K562 (cell line): ENCODE measurements around the gene DGKB. TPM values are rescaled to one million over a fixed set of nuclear protein-coding genes. Genes with fewer than 3 reads are reported as not detected.

Experiments
- CBFA2T3 ChIP-seq: fragments of 450-650 bp; IDR thresholded peaks from 2 replicates; pipeline ENCODE4 v1.6.1; 2017
- ILK ChIP-seq: fragments of 450-650 bp; IDR thresholded peaks from 2 replicates; pipeline ENCODE4 v1.6.1; 2016; ENCODE audit warnings: missing genetic modification characterization, low read depth, mild to moderate bottlenecking, missing compliant biosample characterization, moderate library complexity, borderline replicate concordance
- SLC30A9 ChIP-seq: fragments of 250-450 bp; sonication (Bioruptor Pico); IDR thresholded peaks from 2 replicates; pipeline ENCODE4 v1.8.0; 2022; ENCODE audit warnings: mild to moderate bottlenecking, moderate library complexity
- SRSF7 ChIP-seq: fragments of 200-400 bp; formaldehyde crosslinking; optimal IDR thresholded peaks from 2 replicates; pipeline ENCODE3; 2017; ENCODE audit warnings: mild to moderate bottlenecking, low read depth, low read length
- TAF9B ChIP-seq: fragments of 450-650 bp; IDR thresholded peaks from 2 replicates; pipeline ENCODE4 v1.6.1; 2018; ENCODE audit warnings: mild to moderate bottlenecking; ENCODE audit not compliant: partially characterized antibody
- TFAP4 ChIP-seq: sonication (generic); formaldehyde crosslinking; IDR thresholded peaks from 2 replicates; pipeline ENCODE4 v1.8.0; 2022; ENCODE audit warnings: missing genetic modification reagents, mild to moderate bottlenecking, moderate library complexity, borderline replicate concordance
- polyA plus RNA-seq, 8 experiments: library from polyadenylated mRNA; depleted of rRNA in 4 of 8; stranded (reverse) in 5 of 8; unstranded in 3 of 8; fragments of >200 nt; fragmentation: Nextera tagmentation in 2 of 8; fragmentation: Illumina TruSeq in 1 of 8; extraction: Ambion mirVana in 2 of 8; extraction: Trizol in 1 of 8; gene quantifications; 2 replicates each; pipeline versions ENCODE4 v1.2.1 to v1.2.3, GENCODE V29; 2011 to 2014; ENCODE audit warnings: inconsistent platforms in 1 of 8, missing spikeins in 1 of 8
- total RNA-seq, 7 experiments: library from RNA; depleted of rRNA in 6 of 7; stranded (reverse); fragments of >200 nt in 6 of 7; fragmentation: Illumina TruSeq in 2 of 7; extraction: Trizol in 2 of 7; gene quantifications; 2 replicates each; pipeline versions ENCODE4 v1.2.1 to v1.2.3, GENCODE V29; 2011 to 2021; ENCODE audit warnings: low replicate concordance in 1 of 7
- TF ChIP-seq, protein P1 (sequence below): fragments of 250-450 bp; sonication (Bioruptor Pico); IDR thresholded peaks from 2 replicates; pipeline ENCODE4 v1.9.0; 2021; ENCODE audit warnings: mild to moderate bottlenecking, inconsistent platforms
- TF ChIP-seq, protein P2 (sequence below), 3 experiments: IDR thresholded peaks in 2 of 3; conservative IDR thresholded peaks in 1 of 3; 2 replicates each; pipeline ENCODE4 v1.5.1; 2011 to 2012; ENCODE audit warnings: low read length in 3 of 3, mild to moderate bottlenecking in 3 of 3, control low read depth in 2 of 3, improper control_type of control experiment in 1 of 3, inconsistent platforms in 1 of 3, low read depth in 1 of 3, mixed read lengths in 1 of 3, moderate library complexity in 1 of 3; ENCODE audit not compliant: insufficient read depth in 2 of 3

The DGKB gene
- total and polyA plus RNA-seq, 9 of the 15 experiments (the other 6 are each of a cell fraction or from before 2014, with no cell fraction given): 0.01 TPM; not detected in 8

DNA sequence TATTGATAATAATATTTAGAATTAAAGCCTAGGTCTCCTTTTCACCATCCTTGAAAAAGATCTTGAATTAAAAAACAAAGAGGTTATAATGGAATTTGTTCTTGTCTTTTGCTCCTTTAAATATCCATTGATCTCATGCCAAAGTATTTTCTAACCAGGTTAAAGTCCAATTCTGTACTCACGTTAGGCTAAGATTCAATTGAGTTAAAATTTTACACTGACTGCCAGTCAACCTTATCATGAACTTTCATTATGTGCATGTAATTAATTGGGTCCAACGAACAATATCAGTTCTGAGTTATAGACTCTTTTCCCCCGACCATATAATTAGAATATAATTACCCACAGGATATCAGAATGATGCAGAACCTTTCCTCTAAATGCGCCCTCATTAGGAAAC is 266.6 kb downstream of the DGKB start (continued):
- TF ChIP-seq, protein P1, sequence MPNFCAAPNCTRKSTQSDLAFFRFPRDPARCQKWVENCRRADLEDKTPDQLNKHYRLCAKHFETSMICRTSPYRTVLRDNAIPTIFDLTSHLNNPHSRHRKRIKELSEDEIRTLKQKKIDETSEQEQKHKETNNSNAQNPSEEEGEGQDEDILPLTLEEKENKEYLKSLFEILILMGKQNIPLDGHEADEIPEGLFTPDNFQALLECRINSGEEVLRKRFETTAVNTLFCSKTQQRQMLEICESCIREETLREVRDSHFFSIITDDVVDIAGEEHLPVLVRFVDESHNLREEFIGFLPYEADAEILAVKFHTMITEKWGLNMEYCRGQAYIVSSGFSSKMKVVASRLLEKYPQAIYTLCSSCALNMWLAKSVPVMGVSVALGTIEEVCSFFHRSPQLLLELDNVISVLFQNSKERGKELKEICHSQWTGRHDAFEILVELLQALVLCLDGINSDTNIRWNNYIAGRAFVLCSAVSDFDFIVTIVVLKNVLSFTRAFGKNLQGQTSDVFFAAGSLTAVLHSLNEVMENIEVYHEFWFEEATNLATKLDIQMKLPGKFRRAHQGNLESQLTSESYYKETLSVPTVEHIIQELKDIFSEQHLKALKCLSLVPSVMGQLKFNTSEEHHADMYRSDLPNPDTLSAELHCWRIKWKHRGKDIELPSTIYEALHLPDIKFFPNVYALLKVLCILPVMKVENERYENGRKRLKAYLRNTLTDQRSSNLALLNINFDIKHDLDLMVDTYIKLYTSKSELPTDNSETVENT (CRISPR knock-in tag): no peak
- TF ChIP-seq, protein P2, sequence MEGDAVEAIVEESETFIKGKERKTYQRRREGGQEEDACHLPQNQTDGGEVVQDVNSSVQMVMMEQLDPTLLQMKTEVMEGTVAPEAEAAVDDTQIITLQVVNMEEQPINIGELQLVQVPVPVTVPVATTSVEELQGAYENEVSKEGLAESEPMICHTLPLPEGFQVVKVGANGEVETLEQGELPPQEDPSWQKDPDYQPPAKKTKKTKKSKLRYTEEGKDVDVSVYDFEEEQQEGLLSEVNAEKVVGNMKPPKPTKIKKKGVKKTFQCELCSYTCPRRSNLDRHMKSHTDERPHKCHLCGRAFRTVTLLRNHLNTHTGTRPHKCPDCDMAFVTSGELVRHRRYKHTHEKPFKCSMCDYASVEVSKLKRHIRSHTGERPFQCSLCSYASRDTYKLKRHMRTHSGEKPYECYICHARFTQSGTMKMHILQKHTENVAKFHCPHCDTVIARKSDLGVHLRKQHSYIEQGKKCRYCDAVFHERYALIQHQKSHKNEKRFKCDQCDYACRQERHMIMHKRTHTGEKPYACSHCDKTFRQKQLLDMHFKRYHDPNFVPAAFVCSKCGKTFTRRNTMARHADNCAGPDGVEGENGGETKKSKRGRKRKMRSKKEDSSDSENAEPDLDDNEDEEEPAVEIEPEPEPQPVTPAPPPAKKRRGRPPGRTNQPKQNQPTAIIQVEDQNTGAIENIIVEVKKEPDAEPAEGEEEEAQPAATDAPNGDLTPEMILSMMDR (IDR thresholded peaks at IDR 0.05 in 2 of 3, conservative IDR thresholded peaks at IDR 0.05 in 1 of 3; ENCODE audit: insufficient read depth in 2 of 3, low read depth in 1 of 3, low read length in 3 of 3): no peak
- no peak for TF ChIP-seq ILK (tag)
- no peak for TF ChIP-seq SRSF7
- TF ChIP-seq TFAP4 (CRISPR knock-in tag): no peak
- TF ChIP-seq TAF9B: no peak
- no peak for TF ChIP-seq SLC30A9 (CRISPR knock-in tag)
- no peak for TF ChIP-seq CBFA2T3
